Nephron (organoid): ENCODE data around the gene CDHR2.

ENCODE experiments used
- H3K27ac Mint-ChIP-seq, 3 experiments: 2 replicates each; pipeline ENCODE4 v1.8.0; 2020; ENCODE audit warnings: mixed read lengths in 3 of 3, mild to moderate bottlenecking in 2 of 3, moderate library complexity in 1 of 3
- H3K27me3 Mint-ChIP-seq: 2 replicates; pipeline ENCODE4 v1.8.0; 2021; ENCODE audit warnings: low read depth, mild to moderate bottlenecking, moderate library complexity, mixed read lengths
- H3K36me3 Mint-ChIP-seq: 2 replicates; pipeline ENCODE4 v1.8.0; 2020; ENCODE audit warnings: low read depth, mixed read lengths
- H3K4me1 Mint-ChIP-seq: 2 replicates; pipeline ENCODE4 v1.8.0; 2020; ENCODE audit warnings: mixed read lengths
- H3K4me3 Mint-ChIP-seq, 3 experiments: 2 replicates each; pipeline ENCODE4 v1.8.0; 2020; ENCODE audit warnings: mild to moderate bottlenecking in 3 of 3, mixed read lengths in 3 of 3, moderate library complexity in 2 of 3
- H3K9me3 Mint-ChIP-seq: 2 replicates; pipeline ENCODE4 v1.8.0; 2020; ENCODE audit warnings: mixed read lengths
- CTCF ChIP-seq, 3 experiments: fragments of 200-600 bp; sonication (generic); IDR thresholded peaks; one replicate each; pipeline ENCODE4 v1.5.0; 2021; ENCODE audit warnings: antibody characterized with exemption in 3 of 3; ENCODE audit not compliant: unreplicated experiment in 3 of 3

Gene CDHR2

GRCh38 chr5:176639981-176640380, 90.8 kb downstream of the CDHR2 start:
- no peak overlapping the region for H3K27ac Mint-ChIP-seq
- no peaks in the 10 kb centered on the region for H3K36me3 Mint-ChIP-seq
- no peak overlapping the region for H3K4me3 Mint-ChIP-seq
- peaks cover 45% of the 10 kb centered on the region for H3K27me3 Mint-ChIP-seq
- peaks cover 3% of the 10 kb centered on the region for H3K9me3 Mint-ChIP-seq
- TF ChIP-seq CTCF (IDR thresholded peaks at IDR 0.05; ENCODE audit: unreplicated experiment in 3 of 3): no peak
- no peaks in the 10 kb centered on the region for H3K4me1 Mint-ChIP-seq

- no peak overlapping the region for H3K27ac Mint-ChIP-seq
- no peaks in the 10 kb centered on the region for H3K4me1 Mint-ChIP-seq
- no peak for TF ChIP-seq CTCF (IDR thresholded peaks at IDR 0.05; ENCODE audit: unreplicated experiment in 3 of 3)
- H3K4me3 Mint-ChIP-seq: no peak overlapping the region
- H3K27me3 Mint-ChIP-seq: peaks cover 40% of the 10 kb centered on the region
- H3K36me3 Mint-ChIP-seq: no peaks in the 10 kb centered on the region
- H3K9me3 Mint-ChIP-seq: no peaks in the 10 kb centered on the region
Measured at GRCh38 chr5:176640616-176641015, 91.5 kb downstream of the CDHR2 start.

GRCh38 chr5:176642675-176643490, 93.7 kb downstream of the CDHR2 start:
- H3K9me3 Mint-ChIP-seq: no peaks in the 10 kb centered on the region
- H3K36me3 Mint-ChIP-seq: no peaks in the 10 kb centered on the region
- no peaks in the 10 kb centered on the region for H3K4me1 Mint-ChIP-seq
- H3K4me3 Mint-ChIP-seq: no peak overlapping the region
- peaks cover 17% of the 10 kb centered on the region for H3K27me3 Mint-ChIP-seq
- TF ChIP-seq CTCF (IDR thresholded peaks at IDR 0.05; ENCODE audit: unreplicated experiment in 3 of 3): no peak
- no peak overlapping the region for H3K27ac Mint-ChIP-seq

- Mint-ChIP-seq H3K4me3 (no peak overlapping the region), H3K27ac (no peak overlapping the region), H3K27me3 (peaks cover 11% of the 10 kb centered on the region), H3K4me1 (peaks cover 3% of the 10 kb centered on the region), H3K9me3 (no peaks in the 10 kb centered on the region), H3K36me3 (no peaks in the 10 kb centered on the region)
- no peak for TF ChIP-seq CTCF (IDR thresholded peaks at IDR 0.05; ENCODE audit: unreplicated experiment in 3 of 3)
Measured at GRCh38 chr5:176643491-176644219, 94.5 kb downstream of the CDHR2 start.

- H3K36me3 Mint-ChIP-seq: no peaks in the 10 kb centered on the region
- H3K9me3 Mint-ChIP-seq: no peaks in the 10 kb centered on the region
- TF ChIP-seq CTCF (IDR thresholded peaks at IDR 0.05; ENCODE audit: unreplicated experiment in 3 of 3): no peak
- peaks cover 8% of the 10 kb centered on the region for H3K4me1 Mint-ChIP-seq
- H3K27me3 Mint-ChIP-seq: peaks cover 6% of the 10 kb centered on the region
- no peak overlapping the region for H3K27ac Mint-ChIP-seq
- no peak overlapping the region for H3K4me3 Mint-ChIP-seq
Measured at GRCh38 chr5:176644294-176644693, 95.2 kb downstream of the CDHR2 start.
